Measurements from ENCODE around the gene SMAGP.

- TF ChIP-seq, protein P1, sequence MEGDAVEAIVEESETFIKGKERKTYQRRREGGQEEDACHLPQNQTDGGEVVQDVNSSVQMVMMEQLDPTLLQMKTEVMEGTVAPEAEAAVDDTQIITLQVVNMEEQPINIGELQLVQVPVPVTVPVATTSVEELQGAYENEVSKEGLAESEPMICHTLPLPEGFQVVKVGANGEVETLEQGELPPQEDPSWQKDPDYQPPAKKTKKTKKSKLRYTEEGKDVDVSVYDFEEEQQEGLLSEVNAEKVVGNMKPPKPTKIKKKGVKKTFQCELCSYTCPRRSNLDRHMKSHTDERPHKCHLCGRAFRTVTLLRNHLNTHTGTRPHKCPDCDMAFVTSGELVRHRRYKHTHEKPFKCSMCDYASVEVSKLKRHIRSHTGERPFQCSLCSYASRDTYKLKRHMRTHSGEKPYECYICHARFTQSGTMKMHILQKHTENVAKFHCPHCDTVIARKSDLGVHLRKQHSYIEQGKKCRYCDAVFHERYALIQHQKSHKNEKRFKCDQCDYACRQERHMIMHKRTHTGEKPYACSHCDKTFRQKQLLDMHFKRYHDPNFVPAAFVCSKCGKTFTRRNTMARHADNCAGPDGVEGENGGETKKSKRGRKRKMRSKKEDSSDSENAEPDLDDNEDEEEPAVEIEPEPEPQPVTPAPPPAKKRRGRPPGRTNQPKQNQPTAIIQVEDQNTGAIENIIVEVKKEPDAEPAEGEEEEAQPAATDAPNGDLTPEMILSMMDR (IDR thresholded peaks at IDR 0.05) = no peak
- TF ChIP-seq POLR2A (IDR thresholded peaks at IDR 0.05) = no peak
Observed at GRCh38 chr12:51246254-51246853, 23.9 kb downstream of the SMAGP start.

Data from ovary (tissue), 3 donors.